GM23248 (cell line): ENCODE measurements around the gene SV2C. TPM values are rescaled to one million over a fixed set of nuclear protein-coding genes. Genes with fewer than 3 reads are reported as not detected.

ENCODE experiments used
- DNase-seq: peaks from one replicate; pipeline ENCODE4 v3.0.0-alpha.2; 2015
- H2AFZ ChIP-seq: fragments of 200-600 bp; sonication (generic); 2 replicates; pipeline ENCODE4 v1.6.1; 2016; ENCODE audit warnings: antibody characterized with exemption
- H3F3A ChIP-seq: fragments of 200-600 bp; sonication (generic); 2 replicates; pipeline ENCODE4 v1.6.1; 2016; ENCODE audit warnings: mild to moderate bottlenecking, antibody characterized with exemption, mixed run types; ENCODE audit not compliant: insufficient read depth
- H3K27ac ChIP-seq: fragments of 200-600 bp; sonication (generic); 2 replicates; pipeline ENCODE4 v1.5.1; 2016; ENCODE audit warnings: mild to moderate bottlenecking
- H3K27me3 ChIP-seq: fragments of 200-600 bp; sonication (generic); replicated peaks from 2 replicates; pipeline ENCODE4 v1.6.1; 2016; ENCODE audit warnings: mild to moderate bottlenecking; ENCODE audit not compliant: insufficient read depth
- H3K36me3 ChIP-seq: fragments of 200-600 bp; sonication (generic); 2 replicates; pipeline ENCODE4 v1.6.1; 2016; ENCODE audit warnings: low read depth, mild to moderate bottlenecking
- H3K4me1 ChIP-seq: fragments of 200-600 bp; sonication (generic); 2 replicates; pipeline ENCODE4 v1.6.1; 2016; ENCODE audit warnings: mild to moderate bottlenecking; ENCODE audit not compliant: insufficient read depth
- H3K4me2 ChIP-seq: fragments of 200-600 bp; sonication (generic); one replicate; pipeline ENCODE4 v1.6.1; 2016; ENCODE audit warnings: mild to moderate bottlenecking; ENCODE audit not compliant: unreplicated experiment
- H3K4me3 ChIP-seq: fragments of 200-600 bp; sonication (generic); 2 replicates; pipeline ENCODE4 v1.5.1; 2016; ENCODE audit warnings: mild to moderate bottlenecking
- H3K79me2 ChIP-seq: fragments of 200-600 bp; sonication (generic); 2 replicates; pipeline ENCODE4 v1.6.1; 2016; ENCODE audit warnings: mild to moderate bottlenecking; ENCODE audit not compliant: insufficient read depth
- H3K9ac ChIP-seq: fragments of 200-600 bp; sonication (generic); 2 replicates; pipeline ENCODE4 v1.6.1; 2016; ENCODE audit warnings: mild to moderate bottlenecking
- H3K9me2 ChIP-seq: fragments of 200-600 bp; sonication (generic); 2 replicates; pipeline ENCODE4 v1.6.1; 2016; ENCODE audit warnings: mixed run types, mild to moderate bottlenecking, moderate library complexity; ENCODE audit not compliant: insufficient read depth
- H3K9me3 ChIP-seq: fragments of 200-600 bp; sonication (generic); one replicate; pipeline ENCODE4 v1.6.1; 2017; ENCODE audit warnings: low read depth
- H4K20me1 ChIP-seq: fragments of 200-600 bp; sonication (generic); 2 replicates; pipeline ENCODE4 v1.6.0; 2016; ENCODE audit not compliant: insufficient read depth
- EZH2 ChIP-seq: fragments of 200-600 bp; sonication (generic); IDR thresholded peaks from 2 replicates; pipeline ENCODE4 v1.6.1; 2018; ENCODE audit warnings: antibody characterized with exemption, mild to moderate bottlenecking; ENCODE audit not compliant: insufficient read depth, poor library complexity, severe bottlenecking
- EZH2phosphoT487 ChIP-seq: fragments of 200-600 bp; sonication (generic); IDR thresholded peaks from 2 replicates; pipeline ENCODE4 v1.6.1; 2018; ENCODE audit warnings: antibody characterized with exemption, moderate library complexity, mild to moderate bottlenecking, low read depth; ENCODE audit not compliant: insufficient read depth
- WGBS, 2 experiments: methylation state at CpG; one replicate each; pipeline ENCODE4 v1.1.6; 2015 to 2017; ENCODE audit warnings: low lambda C conversion rate in 2 of 2, low coverage in 1 of 2; ENCODE audit errors: missing lambda C conversion rate in 2 of 2; 5-methylcytosine and 5-hydroxymethylcytosine counted together
- in situ Hi-C: fragments of 300-500 bp; cut with MboI; formaldehyde crosslinking; loops from 2 replicates; pipeline ENCODE4 v1.15.0; 2020
- polyA plus RNA-seq: library from polyadenylated mRNA; unstranded; fragments of >200 nt; fragmentation: Nextera tagmentation; extraction: Ambion mirVana; gene quantifications from 2 replicates; pipeline ENCODE4 v1.2.1, GENCODE V29; 2016
- total RNA-seq: library from RNA; depleted of rRNA; stranded (reverse); fragments of >200 nt; shearing (Covaris generic); gene quantifications from 2 replicates; pipeline ENCODE4 v1.2.3, GENCODE V29; 2014

Gene SV2C
- total and polyA plus RNA-seq, 2 experiments from 2014 or later = not detected

GRCh38 chr5:76224898-76225297 is 141.7 kb downstream of the SV2C start:
- no peak overlapping the region for H3K4me2 ChIP-seq
- no peaks in the 10 kb centered on the region for H3K27me3 ChIP-seq
- no peaks in the 10 kb centered on the region for H3K36me3 ChIP-seq
- TF ChIP-seq EZH2 (no peak), EZH2phosphoT487 (no peak)
- DNase-seq = no peak
- H3K9me2 ChIP-seq = no peaks in the 10 kb centered on the region
- H3K9me3 ChIP-seq = no peaks in the 10 kb centered on the region
- no peak overlapping the region for H3K27ac ChIP-seq
- no peak overlapping the region for H2AFZ ChIP-seq
- no peaks in the 10 kb centered on the region for H4K20me1 ChIP-seq
- H3F3A ChIP-seq = no peaks in the 10 kb centered on the region
- WGBS, 2 experiments = 16 to 44% methylated on average over 1 of the region's 1 CpG
- H3K9ac ChIP-seq = no peak overlapping the region
- H3K79me2 ChIP-seq = no peaks in the 10 kb centered on the region
- in situ Hi-C loops = no loop called here
- H3K4me1 ChIP-seq = no peaks in the 10 kb centered on the region
- no peak overlapping the region for H3K4me3 ChIP-seq

- Histone ChIP-seq H3K9me2 (no peaks in the 10 kb centered on the region), H2AFZ (no peak overlapping the region), H3K79me2 (no peaks in the 10 kb centered on the region), H3K9me3 (no peaks in the 10 kb centered on the region), H4K20me1 (no peaks in the 10 kb centered on the region), H3K27ac (no peak overlapping the region), H3K9ac (no peak overlapping the region), H3F3A (no peaks in the 10 kb centered on the region), H3K4me1 (no peaks in the 10 kb centered on the region), H3K27me3 (no peaks in the 10 kb centered on the region), H3K4me2 (no peak overlapping the region), H3K4me3 (no peak overlapping the region), H3K36me3 (no peaks in the 10 kb centered on the region)
- in situ Hi-C loops = no loop called here
- 19 to 39% methylated on average over 2 of the region's 2 CpGs for WGBS, 2 experiments
- TF ChIP-seq EZH2 (no peak), EZH2phosphoT487 (no peak)
- DNase-seq = no peak
Observed at GRCh38 chr5:76225336-76225735, 142.2 kb downstream of the SV2C start.

GRCh38 chr5:76229900-76230299 is 146.7 kb downstream of the SV2C start:
- Histone ChIP-seq H2AFZ (no peak overlapping the region), H3K9me2 (no peaks in the 10 kb centered on the region), H3K9ac (no peak overlapping the region), H3F3A (no peaks in the 10 kb centered on the region), H3K4me1 (no peaks in the 10 kb centered on the region), H3K4me3 (no peak overlapping the region), H3K9me3 (no peaks in the 10 kb centered on the region), H3K27me3 (no peaks in the 10 kb centered on the region), H3K4me2 (no peak overlapping the region), H3K79me2 (no peaks in the 10 kb centered on the region), H3K27ac (no peak overlapping the region), H4K20me1 (no peaks in the 10 kb centered on the region), H3K36me3 (no peaks in the 10 kb centered on the region)
- in situ Hi-C loops = no loop called here
- 18 to 25% methylated on average over 3 of the region's 3 CpGs for WGBS, 2 experiments
- TF ChIP-seq EZH2 = no peak
- TF ChIP-seq EZH2phosphoT487 = no peak
- DNase-seq = no peak

GRCh38 chr5:76230711-76231285 is 147.6 kb downstream of the SV2C start:
- no peaks in the 10 kb centered on the region for H3K79me2 ChIP-seq
- no peak overlapping the region for H3K4me2 ChIP-seq
- in situ Hi-C loops = no loop called here
- TF ChIP-seq EZH2 = no peak
- no peak for TF ChIP-seq EZH2phosphoT487
- no peaks in the 10 kb centered on the region for H3K4me1 ChIP-seq
- H2AFZ ChIP-seq = no peak overlapping the region
- DNase-seq = no peak
- H3K9me2 ChIP-seq = no peaks in the 10 kb centered on the region
- H3K36me3 ChIP-seq = no peaks in the 10 kb centered on the region
- no peak overlapping the region for H3K9ac ChIP-seq
- no peak overlapping the region for H3K27ac ChIP-seq
- no peaks in the 10 kb centered on the region for H3F3A ChIP-seq
- no peaks in the 10 kb centered on the region for H3K27me3 ChIP-seq
- H4K20me1 ChIP-seq = no peaks in the 10 kb centered on the region
- H3K4me3 ChIP-seq = no peak overlapping the region
- no peaks in the 10 kb centered on the region for H3K9me3 ChIP-seq
- WGBS, 2 experiments = 31 to 38% methylated on average over 2 of the region's 2 CpGs

GRCh38 chr5:76234665-76235064 is 151.5 kb downstream of the SV2C start:
- H3F3A ChIP-seq = no peaks in the 10 kb centered on the region
- no peak overlapping the region for H2AFZ ChIP-seq
- DNase-seq = no peak
- H3K9ac ChIP-seq = no peak overlapping the region
- in situ Hi-C loops = no loop called here
- H3K27me3 ChIP-seq = no peaks in the 10 kb centered on the region
- no peak overlapping the region for H3K27ac ChIP-seq
- no peak overlapping the region for H3K4me3 ChIP-seq
- no peak for TF ChIP-seq EZH2phosphoT487
- TF ChIP-seq EZH2 = no peak
- H3K9me2 ChIP-seq = no peaks in the 10 kb centered on the region
- no peaks in the 10 kb centered on the region for H3K4me1 ChIP-seq
- no peaks in the 10 kb centered on the region for H4K20me1 ChIP-seq
- no peaks in the 10 kb centered on the region for H3K79me2 ChIP-seq
- H3K9me3 ChIP-seq = no peaks in the 10 kb centered on the region
- WGBS, 2 experiments = 27 to 28% methylated on average over 4 of the region's 4 CpGs
- H3K4me2 ChIP-seq = no peak overlapping the region
- H3K36me3 ChIP-seq = no peaks in the 10 kb centered on the region
